ENCODE data around the gene IP6K3. TPM values are rescaled to one million over a fixed set of nuclear protein-coding genes. Genes with fewer than 3 reads are reported as not detected.

Gene IP6K3
- total and polyA plus RNA-seq, 2 donors (not counting 1 experiment from before 2014, with no cell fraction given), result not detected

DNA sequence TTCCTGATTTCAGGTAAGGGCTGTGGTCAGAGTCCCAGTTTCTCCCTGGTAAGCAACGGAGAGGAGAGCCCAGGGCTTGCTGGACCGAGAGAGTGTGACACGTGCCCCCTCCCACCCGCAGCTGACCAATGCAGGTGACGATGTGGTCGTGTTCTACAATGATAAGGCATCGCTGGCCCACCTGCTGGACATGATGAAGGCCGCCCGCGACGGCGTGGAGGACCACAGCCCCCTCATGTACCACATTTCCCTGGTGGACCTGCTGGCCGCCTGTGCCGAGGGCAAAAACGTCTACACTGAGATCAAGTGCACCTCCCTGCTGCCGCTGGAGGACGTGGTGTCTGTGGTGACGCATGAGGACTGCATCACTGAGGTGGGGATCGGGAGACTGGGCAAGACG, 66.9 kb downstream of the IP6K3 start:
- Histone ChIP-seq H4K20me1 (ENCODE audit: control insufficient read depth, insufficient read depth, low read length, poor library complexity, severe bottlenecking) (no peaks in the 10 kb centered on the region), H3K79me2 (ENCODE audit: control insufficient read depth, insufficient read depth, low read length) (peaks cover 3% of the 10 kb centered on the region), H3K27ac (ENCODE audit: low read length in 2 of 2) (no peak overlapping the region), H3K4me3 (ENCODE audit: control extremely low read depth in 1 of 5, extremely low read depth in 1 of 5, insufficient read depth in 1 of 5, low read depth in 2 of 5, low read length in 4 of 5) (no peak overlapping the region), H3K9me3 (ENCODE audit: control extremely low read depth in 1 of 3, control insufficient read depth in 2 of 3, insufficient read depth in 1 of 3, low read length in 2 of 3) (no peaks in the 10 kb centered on the region), H3K9ac (ENCODE audit: low read length) (no peak overlapping the region), H3K4me2 (replicated peaks; ENCODE audit: low read depth, low read length, poor library complexity, severe bottlenecking) (no peak overlapping the region), H3K4me1 (ENCODE audit: control insufficient read depth in 2 of 2, insufficient read depth in 2 of 2, low read length in 2 of 2) (peaks cover 0 to 11% of the 10 kb centered on the region in 2 donors), H3K36me3 (replicated peaks in 1 of 2; ENCODE audit: control extremely low read depth in 1 of 2, control insufficient read depth in 1 of 2, extremely low read depth in 1 of 2, insufficient read depth in 2 of 2, low read length in 1 of 2) (peaks cover 0 to 81% of the 10 kb centered on the region in 2 experiments), H2AFZ (ENCODE audit: insufficient read depth, low read depth, low read length, poor library complexity, severe bottlenecking) (no peak overlapping the region), H3K27me3 (replicated peaks in 1 of 4; ENCODE audit: control extremely low read depth in 1 of 4, control insufficient read depth in 3 of 4, insufficient read depth in 4 of 4, low read length in 3 of 4) (no peaks in the 10 kb centered on the region)
- TF ChIP-seq EZH2 (IDR thresholded peaks at IDR 0.05; ENCODE audit: borderline replicate concordance, insufficient read depth, low read depth, low read length, poor library complexity, severe bottlenecking), result no peak
- TF ChIP-seq, protein P1, sequence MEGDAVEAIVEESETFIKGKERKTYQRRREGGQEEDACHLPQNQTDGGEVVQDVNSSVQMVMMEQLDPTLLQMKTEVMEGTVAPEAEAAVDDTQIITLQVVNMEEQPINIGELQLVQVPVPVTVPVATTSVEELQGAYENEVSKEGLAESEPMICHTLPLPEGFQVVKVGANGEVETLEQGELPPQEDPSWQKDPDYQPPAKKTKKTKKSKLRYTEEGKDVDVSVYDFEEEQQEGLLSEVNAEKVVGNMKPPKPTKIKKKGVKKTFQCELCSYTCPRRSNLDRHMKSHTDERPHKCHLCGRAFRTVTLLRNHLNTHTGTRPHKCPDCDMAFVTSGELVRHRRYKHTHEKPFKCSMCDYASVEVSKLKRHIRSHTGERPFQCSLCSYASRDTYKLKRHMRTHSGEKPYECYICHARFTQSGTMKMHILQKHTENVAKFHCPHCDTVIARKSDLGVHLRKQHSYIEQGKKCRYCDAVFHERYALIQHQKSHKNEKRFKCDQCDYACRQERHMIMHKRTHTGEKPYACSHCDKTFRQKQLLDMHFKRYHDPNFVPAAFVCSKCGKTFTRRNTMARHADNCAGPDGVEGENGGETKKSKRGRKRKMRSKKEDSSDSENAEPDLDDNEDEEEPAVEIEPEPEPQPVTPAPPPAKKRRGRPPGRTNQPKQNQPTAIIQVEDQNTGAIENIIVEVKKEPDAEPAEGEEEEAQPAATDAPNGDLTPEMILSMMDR (IDR thresholded peaks at IDR 0.05), result no peak
- no peak overlapping the region for H3K4me3 Mint-ChIP-seq
- H3K4me1 Mint-ChIP-seq, result peaks cover 16% of the 10 kb centered on the region
- DNase-seq, result no peak
- no peak overlapping the region for H3K27ac Mint-ChIP-seq
- ChIA-PET CTCF (no interaction called here), POLR2A (interaction anchor here (0.6 kb wide), 1 partner anchor 98 kb away, joined by 6 read pairs; no protein-coding TSS in a partner anchor)
- ATAC-seq (ENCODE audit: low read depth), result no peak
- H3K9me3 Mint-ChIP-seq (ENCODE audit: insufficient read depth), result no peaks in the 10 kb centered on the region
- intact Hi-C loops (cut with micrococcal nuclease), result no loop called here
- no peaks in the 10 kb centered on the region for H3K27me3 Mint-ChIP-seq
- WGBS (ENCODE audit: insufficient coverage), result 99% methylated on average over 19 of the region's 20 CpGs

DNA sequence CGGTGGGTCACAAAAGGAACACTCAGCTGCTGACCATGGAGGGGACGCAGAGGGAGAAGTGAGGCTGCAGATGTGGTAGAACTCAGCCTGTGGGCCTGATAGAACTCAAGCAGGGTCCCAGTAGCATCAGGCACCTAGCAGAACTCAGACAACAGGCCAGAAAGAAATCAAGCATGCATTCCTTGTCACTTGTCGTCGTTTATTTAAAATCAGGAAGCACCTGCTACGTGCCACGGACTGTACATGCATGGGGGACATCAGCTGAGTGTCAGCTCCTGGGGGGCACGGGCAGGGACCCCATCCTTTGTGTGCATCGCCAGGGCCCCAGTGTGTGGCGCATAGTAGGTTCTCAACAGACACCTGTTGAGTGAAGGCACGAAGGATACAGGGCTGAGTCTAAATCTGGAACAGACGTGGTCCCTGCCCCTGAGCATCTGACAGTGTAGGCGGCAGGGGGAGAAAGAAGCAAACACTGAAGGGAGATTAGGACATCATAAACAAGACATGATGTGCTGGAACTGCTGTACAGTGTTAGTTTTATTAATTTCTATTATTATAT, 67.7 kb downstream of the IP6K3 start:
- Histone ChIP-seq H3K4me3 (ENCODE audit: control extremely low read depth in 1 of 5, extremely low read depth in 1 of 5, insufficient read depth in 1 of 5, low read depth in 2 of 5, low read length in 4 of 5) (no peak overlapping the region), H3K27me3 (replicated peaks in 1 of 4; ENCODE audit: control extremely low read depth in 1 of 4, control insufficient read depth in 3 of 4, insufficient read depth in 4 of 4, low read length in 3 of 4) (no peaks in the 10 kb centered on the region), H2AFZ (ENCODE audit: insufficient read depth, low read depth, low read length, poor library complexity, severe bottlenecking) (no peak overlapping the region), H4K20me1 (ENCODE audit: control insufficient read depth, insufficient read depth, low read length, poor library complexity, severe bottlenecking) (no peaks in the 10 kb centered on the region), H3K27ac (ENCODE audit: low read length in 2 of 2) (no peak overlapping the region), H3K9me3 (ENCODE audit: control extremely low read depth in 1 of 3, control insufficient read depth in 2 of 3, insufficient read depth in 1 of 3, low read length in 2 of 3) (no peaks in the 10 kb centered on the region), H3K9ac (ENCODE audit: low read length) (no peak overlapping the region), H3K36me3 (replicated peaks in 1 of 2; ENCODE audit: control extremely low read depth in 1 of 2, control insufficient read depth in 1 of 2, extremely low read depth in 1 of 2, insufficient read depth in 2 of 2, low read length in 1 of 2) (peaks cover 0 to 82% of the 10 kb centered on the region in 2 experiments), H3K4me1 (ENCODE audit: control insufficient read depth in 2 of 2, insufficient read depth in 2 of 2, low read length in 2 of 2) (peaks cover 0 to 11% of the 10 kb centered on the region in 2 donors), H3K4me2 (replicated peaks; ENCODE audit: low read depth, low read length, poor library complexity, severe bottlenecking) (no peak overlapping the region), H3K79me2 (ENCODE audit: control insufficient read depth, insufficient read depth, low read length) (peaks cover 3% of the 10 kb centered on the region)
- no peak for TF ChIP-seq EZH2 (IDR thresholded peaks at IDR 0.05; ENCODE audit: borderline replicate concordance, insufficient read depth, low read depth, low read length, poor library complexity, severe bottlenecking)
- TF ChIP-seq, protein P1 (IDR thresholded peaks at IDR 0.05), result no peak
- intact Hi-C loops (cut with micrococcal nuclease), result no loop called here
- DNase-seq (peak; percentile 38), ATAC-seq (ENCODE audit: low read depth) (no peak)
- H3K9me3 Mint-ChIP-seq (ENCODE audit: insufficient read depth), result no peaks in the 10 kb centered on the region
- H3K27me3 Mint-ChIP-seq, result no peaks in the 10 kb centered on the region
- 24% methylated on average over 9 of the region's 12 CpGs for WGBS (ENCODE audit: insufficient coverage)
- H3K4me1 Mint-ChIP-seq, result peaks cover 16% of the 10 kb centered on the region
- peak overlapping the region; percentile 70 for H3K27ac Mint-ChIP-seq
- no peak overlapping the region for H3K4me3 Mint-ChIP-seq
- ChIA-PET CTCF (no interaction called here), POLR2A (no interaction called here)
